GM12801 (cell line): Measurements from ENCODE around the gene TPT1.

ENCODE experiments used
- CTCF ChIP-seq: IDR thresholded peaks from one replicate; pipeline ENCODE4 v1.5.1; 2011; ENCODE audit warnings: control low read depth; ENCODE audit not compliant: insufficient read length; ENCODE audit errors: extremely low read depth

Gene TPT1

GRCh38 chr13:45365558-45365885 lies 24.5 kb upstream of the TPT1 start:
- no peak for TF ChIP-seq CTCF

GRCh38 chr13:45364876-45365557 lies 24.0 kb upstream of the TPT1 start:
- no peak for TF ChIP-seq CTCF

- no peak for TF ChIP-seq CTCF
Observed at GRCh38 chr13:45362939-45363338, 22.0 kb upstream of the TPT1 start.

GRCh38 chr13:45361596-45362206 lies 20.7 kb upstream of the TPT1 start:
- no peak for TF ChIP-seq CTCF

GRCh38 chr13:45356966-45357672 lies 16.1 kb upstream of the TPT1 start:
- no peak for TF ChIP-seq CTCF

GRCh38 chr13:45353895-45354294 lies 12.9 kb upstream of the TPT1 start:
- TF ChIP-seq CTCF, result no peak

- TF ChIP-seq CTCF, result no peak
Observed at GRCh38 chr13:45352031-45352430, 11.0 kb upstream of the TPT1 start.
